ENCODE data around the gene SYCP3. TPM values are rescaled to one million over a fixed set of nuclear protein-coding genes. Genes with fewer than 3 reads are reported as not detected.

The SYCP3 gene
- total and polyA plus RNA-seq, 2 of the 13 experiments (the other 11 are each of a cell fraction or from before 2014, with no cell fraction given) = not detected

- peak; percentile 51; the same call in 1 of the 2 replicates for TF ChIP-seq ARID5B (CRISPR knock-in tag; IDR thresholded peaks at IDR 0.05)
- TF ChIP-seq PHF8 (CRISPR knock-in tag; IDR thresholded peaks at IDR 0.05) = no peak
- 0 out of 2 replicates have a peak, but pooled peaks have one; percentile 19 for TF ChIP-seq FOXA3 (CRISPR knock-in tag; IDR thresholded peaks at IDR 0.05)
- 0 out of 2 replicates have a peak, but pooled peaks have one; percentile 10 for TF ChIP-seq KDM5A (IDR thresholded peaks at IDR 0.05; ENCODE audit: borderline replicate concordance, low read length)
- TF ChIP-seq KDM3A (CRISPR knock-in tag; IDR thresholded peaks at IDR 0.05; ENCODE audit: low read depth) = no peak
- no peak for TF ChIP-seq DBP (CRISPR knock-in tag; IDR thresholded peaks at IDR 0.05; ENCODE audit: not compliant biosample characterization)
- no peak for TF ChIP-seq TBX3 (IDR thresholded peaks at IDR 0.05; ENCODE audit: borderline replicate concordance)
- 0 out of 2 replicates have a peak, but pooled peaks have one; percentile 44 for TF ChIP-seq RBAK (CRISPR knock-in tag; IDR thresholded peaks at IDR 0.05)
- TF ChIP-seq CEBPB (IDR thresholded peaks at IDR 0.05; ENCODE audit: borderline replicate concordance, low read depth, low read length) = peak; percentile 71
- TF ChIP-seq FOXA1 (IDR thresholded peaks at IDR 0.05) = no peak
- no peak for TF ChIP-seq FOXA1 (CRISPR knock-in tag; IDR thresholded peaks at IDR 0.05)
- TF ChIP-seq GATAD2A (CRISPR knock-in tag; IDR thresholded peaks at IDR 0.05) = peak; percentile 56
- peak; percentile 89 for TF ChIP-seq ZNF12 (CRISPR knock-in tag; IDR thresholded peaks at IDR 0.05)
Measured at GRCh38 chr12:101695706-101696105, 43.6 kb downstream of the SYCP3 start (continued).
